Neural cell (in vitro differentiated cells): Measurements from ENCODE around the gene HDAC3.

Experiments used
- CTCF ChIP-seq: fragments of 450-650 bp; IDR thresholded peaks from 2 replicates; pipeline ENCODE4 v1.5.1; 2014; ENCODE audit warnings: antibody characterized with exemption, mild to moderate bottlenecking, moderate library complexity; ENCODE audit not compliant: poor library complexity, severe bottlenecking
- EP300 ChIP-seq: fragments of 450-650 bp; conservative IDR thresholded peaks from 2 replicates; pipeline ENCODE4 v1.6.1; 2014; ENCODE audit warnings: antibody characterized with exemption, mild to moderate bottlenecking, moderate library complexity; ENCODE audit not compliant: poor library complexity, severe bottlenecking
- EZH2 ChIP-seq: fragments of 200-600, 300-800 bp; shearing (Covaris generic), sonication (generic); IDR thresholded peaks from 2 replicates; pipeline ENCODE4 v1.6.1; 2014; ENCODE audit warnings: antibody characterized with exemption, low read length, borderline replicate concordance, mild to moderate bottlenecking; ENCODE audit not compliant: insufficient read depth, poor library complexity, severe bottlenecking
- MXI1 ChIP-seq: fragments of 450-650 bp; conservative IDR thresholded peaks from 2 replicates; pipeline ENCODE4 v1.6.1; 2014; ENCODE audit warnings: antibody characterized with exemption, mild to moderate bottlenecking; ENCODE audit not compliant: poor library complexity, severe bottlenecking
- POLR2AphosphoS5 ChIP-seq: IDR thresholded peaks from 2 replicates; pipeline ENCODE4 v1.6.1; 2012
- RAD21 ChIP-seq: fragments of 450-650 bp; conservative IDR thresholded peaks from 2 replicates; pipeline ENCODE4 v1.6.1; 2014; ENCODE audit warnings: antibody characterized with exemption, mild to moderate bottlenecking, moderate library complexity
- TAF1 ChIP-seq: IDR thresholded peaks from 2 replicates; pipeline ENCODE4 v1.6.1; 2012; ENCODE audit warnings: low read depth

- TF ChIP-seq CTCF = no peak
- no peak for TF ChIP-seq POLR2AphosphoS5
- TF ChIP-seq TAF1 = no peak
- TF ChIP-seq EZH2 = no peak
- no peak for TF ChIP-seq EP300
- TF ChIP-seq MXI1 = no peak
- TF ChIP-seq RAD21 = no peak
Observed at GRCh38 chr5:141634720-141635119, 1.9 kb downstream of the HDAC3 start.
